BE2C (cell line): ENCODE results near the gene CSH2.

Source experiments
- DNase-seq: peaks from one replicate; pipeline ENCODE4 v3.0.0-alpha.2; 2020
- H3K27me3 ChIP-seq: fragments of 250-450 bp; sonication (Bioruptor Pico); 2 replicates; pipeline ENCODE4 v1.5.1; 2020; ENCODE audit warnings: mild to moderate bottlenecking
- H3K36me3 ChIP-seq: fragments of 250-450 bp; sonication (Bioruptor Pico); 2 replicates; pipeline ENCODE4 v1.5.1; 2020; ENCODE audit warnings: mild to moderate bottlenecking
- H3K4me1 ChIP-seq: fragments of 250-450 bp; sonication (Bioruptor Pico); 2 replicates; pipeline ENCODE4 v1.5.1; 2020
- H3K4me3 ChIP-seq: 2 replicates; pipeline ENCODE4 v1.5.1; 2011; ENCODE audit warnings: low read depth, low read length
- H3K9me3 ChIP-seq: fragments of 250-450 bp; sonication (Bioruptor Pico); 2 replicates; pipeline ENCODE4 v1.5.1; 2020
- TF ChIP-seq, protein P1 (sequence below): IDR thresholded peaks from 2 replicates; pipeline ENCODE4 v1.5.1; 2012; ENCODE audit warnings: mild to moderate bottlenecking, low read depth, low read length

The CSH2 gene

DNA sequence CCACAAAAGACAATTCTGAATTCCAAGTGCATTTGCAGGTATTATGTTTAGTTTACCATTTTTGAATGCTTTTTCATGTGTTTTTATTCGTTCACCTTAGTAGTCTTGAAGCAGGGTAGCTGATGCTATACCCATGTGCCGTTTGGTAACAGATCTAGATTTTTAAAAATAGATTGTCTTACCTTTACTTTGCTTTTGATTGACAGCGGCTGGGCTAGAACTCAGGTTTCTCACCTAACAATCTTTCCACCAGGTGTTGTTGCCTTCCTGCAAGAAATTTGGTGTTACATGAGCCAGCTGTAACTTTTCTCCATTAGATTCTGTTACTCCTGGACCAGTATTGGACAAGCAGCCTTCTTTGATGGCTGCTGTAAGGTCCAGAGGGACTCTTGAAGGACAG is 44.5 kb downstream of the CSH2 start:
- no peak for DNase-seq
- H3K36me3 ChIP-seq, result peaks cover 80% of the 10 kb centered on the region
- H3K4me1 ChIP-seq, result no peaks in the 10 kb centered on the region; the same call in none of the 2 replicates
- no peaks in the 10 kb centered on the region for H3K27me3 ChIP-seq
- peak overlapping the region; percentile 94 for H3K4me3 ChIP-seq
- H3K9me3 ChIP-seq, result no peaks in the 10 kb centered on the region
- TF ChIP-seq, protein P1, sequence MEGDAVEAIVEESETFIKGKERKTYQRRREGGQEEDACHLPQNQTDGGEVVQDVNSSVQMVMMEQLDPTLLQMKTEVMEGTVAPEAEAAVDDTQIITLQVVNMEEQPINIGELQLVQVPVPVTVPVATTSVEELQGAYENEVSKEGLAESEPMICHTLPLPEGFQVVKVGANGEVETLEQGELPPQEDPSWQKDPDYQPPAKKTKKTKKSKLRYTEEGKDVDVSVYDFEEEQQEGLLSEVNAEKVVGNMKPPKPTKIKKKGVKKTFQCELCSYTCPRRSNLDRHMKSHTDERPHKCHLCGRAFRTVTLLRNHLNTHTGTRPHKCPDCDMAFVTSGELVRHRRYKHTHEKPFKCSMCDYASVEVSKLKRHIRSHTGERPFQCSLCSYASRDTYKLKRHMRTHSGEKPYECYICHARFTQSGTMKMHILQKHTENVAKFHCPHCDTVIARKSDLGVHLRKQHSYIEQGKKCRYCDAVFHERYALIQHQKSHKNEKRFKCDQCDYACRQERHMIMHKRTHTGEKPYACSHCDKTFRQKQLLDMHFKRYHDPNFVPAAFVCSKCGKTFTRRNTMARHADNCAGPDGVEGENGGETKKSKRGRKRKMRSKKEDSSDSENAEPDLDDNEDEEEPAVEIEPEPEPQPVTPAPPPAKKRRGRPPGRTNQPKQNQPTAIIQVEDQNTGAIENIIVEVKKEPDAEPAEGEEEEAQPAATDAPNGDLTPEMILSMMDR, result no peak

DNA sequence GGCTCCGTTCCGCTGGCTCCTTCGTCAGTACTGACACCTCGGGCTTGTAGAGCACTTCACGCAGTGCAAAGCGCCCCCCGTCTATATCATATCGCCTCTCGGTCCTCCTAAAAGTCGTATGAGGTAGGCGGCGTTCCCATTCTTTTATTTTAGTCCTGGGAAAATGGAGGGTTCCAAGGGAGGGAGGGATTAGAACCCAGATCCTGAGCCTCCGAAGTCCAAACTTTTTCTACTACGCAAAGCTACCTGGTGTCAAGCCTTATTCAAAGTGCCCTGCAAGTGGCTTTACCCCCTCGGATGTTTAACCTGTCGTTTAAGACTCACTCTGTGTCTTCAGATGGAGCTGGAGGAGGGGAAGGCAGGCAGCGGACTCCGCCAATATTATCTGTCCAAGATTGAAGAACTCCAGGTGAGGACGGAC is 45.7 kb downstream of the CSH2 start:
- Histone ChIP-seq H3K36me3 (peaks cover 80% of the 10 kb centered on the region), H3K4me3 (peak overlapping the region; percentile 94), H3K4me1 (no peaks in the 10 kb centered on the region; the same call in none of the 2 replicates), H3K27me3 (no peaks in the 10 kb centered on the region), H3K9me3 (no peaks in the 10 kb centered on the region)
- TF ChIP-seq, protein P1, result no peak
- no peak for DNase-seq

DNA sequence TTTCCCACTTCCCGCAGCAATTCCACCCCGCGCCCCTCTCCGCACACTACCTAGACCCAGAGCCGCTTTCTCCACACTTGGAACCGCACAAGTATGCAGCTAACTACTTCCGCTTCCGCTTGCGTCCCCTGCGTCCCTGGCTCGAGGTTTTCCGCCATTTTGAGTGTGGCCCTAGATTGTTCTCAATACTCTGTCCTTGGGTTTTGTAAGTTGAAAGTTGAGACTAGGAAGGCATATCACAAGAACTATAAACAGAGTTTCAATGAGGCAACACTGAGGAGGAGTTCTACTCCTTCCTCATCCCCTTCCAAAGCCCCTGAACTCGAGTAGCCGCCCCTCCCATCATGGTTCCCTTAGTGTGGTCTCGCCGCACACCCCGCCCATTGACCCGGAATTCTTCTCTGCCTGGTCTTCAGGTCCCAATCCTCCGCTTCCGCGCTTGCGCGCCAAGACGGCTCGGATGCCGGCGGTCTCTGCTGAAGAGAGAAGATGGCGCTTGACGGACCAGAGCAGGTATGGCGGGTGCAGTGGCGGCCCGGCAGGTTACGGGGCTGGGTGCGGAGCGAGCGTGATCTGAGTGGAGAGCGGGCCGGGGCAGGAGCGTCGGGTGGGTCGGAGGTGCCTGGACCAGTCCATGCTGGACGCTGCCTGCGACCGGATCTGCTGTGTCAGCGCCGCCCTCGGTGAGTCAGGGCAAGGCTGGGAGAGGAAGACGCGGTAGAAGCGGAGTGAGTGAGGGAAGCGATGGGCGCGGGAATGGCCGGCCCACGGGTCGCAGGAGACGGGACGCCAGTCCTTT is 46.3 kb downstream of the CSH2 start, which contains the start of the genes FTSJ3 and PSMC5:
Gene FTSJ3 (minus strand): TSS at position 662 of the 799 bp plus-strand sequence. CDS start 761 bp downstream, outside the sequence.
Gene PSMC5 (plus strand): TSS at position 430 of the 799 bp plus-strand sequence. CDS start 60 bp downstream, at position 490.
- no peaks in the 10 kb centered on the region; the same call in none of the 2 replicates for H3K4me1 ChIP-seq

DNA sequence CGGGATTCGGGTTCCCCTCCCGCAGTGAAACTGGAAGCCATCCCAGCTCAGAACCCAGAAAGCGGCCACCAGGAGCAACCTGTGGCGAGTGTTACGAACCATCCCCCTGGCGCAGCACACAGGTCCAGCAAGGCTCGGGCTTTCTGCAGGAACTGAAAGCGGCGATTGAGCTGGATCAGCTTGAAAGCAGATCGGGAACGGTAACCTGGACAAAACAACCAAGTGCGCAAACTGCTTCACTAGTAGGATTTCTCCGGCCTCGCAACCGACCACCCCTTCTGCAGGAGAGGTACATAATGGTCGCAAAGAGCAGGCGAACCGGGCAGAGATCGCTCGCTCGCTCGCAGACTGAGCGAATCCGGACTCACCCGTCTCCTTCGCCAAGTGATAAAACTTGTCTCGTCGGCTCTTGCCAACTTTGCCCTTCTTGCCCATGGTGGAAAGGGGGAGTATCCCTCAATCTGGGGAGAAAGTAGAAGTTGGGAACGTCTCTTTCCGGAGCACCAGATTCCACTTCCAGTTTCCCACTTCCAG is 46.9 kb downstream of the CSH2 start:
- peaks cover 80% of the 10 kb centered on the region for H3K36me3 ChIP-seq
- H3K4me1 ChIP-seq, result no peaks in the 10 kb centered on the region; the same call in none of the 2 replicates
- no peaks in the 10 kb centered on the region for H3K9me3 ChIP-seq
- no peaks in the 10 kb centered on the region for H3K27me3 ChIP-seq
- peak overlapping the region; percentile 94 for H3K4me3 ChIP-seq
- TF ChIP-seq, protein P1, result no peak
- no peak for DNase-seq

More for the DNA sequence above, 46.3 kb downstream of the CSH2 start, which contains the start of the genes FTSJ3 and PSMC5:
- H3K27me3 ChIP-seq, result no peaks in the 10 kb centered on the region
- DNase-seq, result peak; percentile 97
- no peaks in the 10 kb centered on the region for H3K9me3 ChIP-seq
- peaks cover 80% of the 10 kb centered on the region for H3K36me3 ChIP-seq
- H3K4me3 ChIP-seq, result peak within 1 kb of the TSS; percentile 94
- TF ChIP-seq, protein P1, result peak; percentile 58

DNA sequence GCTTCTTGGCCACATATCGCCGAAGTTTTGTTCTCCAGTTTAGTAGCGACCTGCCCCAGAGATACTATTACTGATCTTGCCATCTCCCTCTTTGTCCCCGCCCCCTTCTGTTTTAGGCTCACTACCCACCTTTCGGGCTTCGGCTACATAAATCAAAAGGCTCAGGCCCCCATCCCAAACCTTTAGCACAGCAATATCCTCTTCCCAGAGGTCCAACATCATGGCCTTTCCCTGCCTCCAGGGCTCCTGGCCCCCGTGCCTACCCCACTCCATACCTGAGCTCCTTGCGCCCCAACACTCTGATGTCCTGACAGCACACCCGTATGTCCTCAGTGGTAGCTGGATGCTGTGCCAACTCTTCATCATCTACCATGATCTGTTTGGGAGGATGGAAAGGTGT is 49.1 kb downstream of the CSH2 start:
- Histone ChIP-seq H3K4me1 (no peaks in the 10 kb centered on the region; the same call in none of the 2 replicates), H3K36me3 (peaks cover 78% of the 10 kb centered on the region), H3K27me3 (no peaks in the 10 kb centered on the region), H3K9me3 (no peaks in the 10 kb centered on the region), H3K4me3 (no peak overlapping the region)
- TF ChIP-seq, protein P1, result no peak
- DNase-seq, result no peak
